HCT116 (cell line): ENCODE measurements around the gene CD84.

Experiments used
- CBX3 ChIP-seq: IDR thresholded peaks from 2 replicates; pipeline ENCODE4 v1.6.1; 2012; ENCODE audit warnings: low read depth
- CTCF ChIP-seq, 3 experiments: fragments of 200-600 bp in 1 of 3; sonication (generic) in 1 of 3; IDR thresholded peaks in 2 of 3; conservative IDR thresholded peaks in 1 of 3; 2 replicates each; pipeline ENCODE4 v1.5.1; 2012 to 2017; ENCODE audit warnings: low read depth in 2 of 3, low read length in 2 of 3, antibody characterized with exemption in 1 of 3, borderline replicate concordance in 1 of 3, control low read depth in 1 of 3, mild to moderate bottlenecking in 1 of 3, mixed read lengths in 1 of 3, mixed run types in 1 of 3, moderate library complexity in 1 of 3; ENCODE audit not compliant: insufficient read depth in 1 of 3
- EZH2 ChIP-seq: fragments of 200-600 bp; sonication (generic); IDR thresholded peaks from 2 replicates; pipeline ENCODE4 v1.6.1; 2017; ENCODE audit warnings: antibody characterized with exemption, mixed run types
- FOSL1 ChIP-seq: IDR thresholded peaks from 2 replicates; pipeline ENCODE4 v1.6.1; 2012; ENCODE audit warnings: low read depth
- JUND ChIP-seq: IDR thresholded peaks from 2 replicates; pipeline ENCODE4 v1.6.1; 2012
- POLR2A ChIP-seq: IDR thresholded peaks from 2 replicates; pipeline ENCODE4 v1.7.0; 2011; ENCODE audit warnings: borderline replicate concordance; ENCODE audit not compliant: insufficient read depth, insufficient read length; ENCODE audit errors: extremely low read depth
- POLR2AphosphoS5 ChIP-seq: IDR thresholded peaks from 2 replicates; pipeline ENCODE4 v1.6.1; 2011; ENCODE audit warnings: mild to moderate bottlenecking, low read depth, low read length, moderate library complexity
- SRF ChIP-seq: IDR thresholded peaks from 2 replicates; pipeline ENCODE4 v1.6.1; 2012; ENCODE audit warnings: low read depth
- YY1 ChIP-seq: IDR thresholded peaks from 2 replicates; pipeline ENCODE4 v1.6.1; 2011; ENCODE audit warnings: low read length, low read depth, moderate library complexity, mild to moderate bottlenecking; ENCODE audit not compliant: insufficient replicate concordance; ENCODE audit errors: extremely low read depth
- ZNF274 ChIP-seq: fragments of 200-500 bp; sonication (Bioruptor generic); IDR thresholded peaks from 2 replicates; pipeline ENCODE4 v1.6.1; 2014; ENCODE audit warnings: mild to moderate bottlenecking, low read depth, low read length, inconsistent platforms

- TF ChIP-seq POLR2AphosphoS5 (no peak), CTCF (IDR thresholded peaks at IDR 0.05 in 2 of 3, conservative IDR thresholded peaks at IDR 0.05 in 1 of 3; ENCODE audit: borderline replicate concordance in 1 of 3, insufficient read depth in 1 of 3, low read depth in 2 of 3, low read length in 2 of 3) (no peak), YY1 (no peak), ZNF274 (no peak), EZH2 (no peak), FOSL1 (no peak), JUND (no peak), CBX3 (no peak), POLR2A (no peak), SRF (no peak)
Observed at GRCh38 chr1:160588468-160588867, 9.2 kb upstream of the CD84 start.
